Cardiac muscle cell (in vitro differentiated cells and primary cell): Measurements from ENCODE around the gene CX3CR1. TPM values are rescaled to one million over a fixed set of nuclear protein-coding genes. Genes with fewer than 3 reads are reported as not detected.

Experiments used
- DNase-seq, 2 donors: peaks; one replicate each; pipeline versions ENCODE4 v3.0.0 to v3.0.0-alpha.2; 2010 to 2017; ENCODE audit warnings: low read depth in 1 of 2, low spot score in 1 of 2
- H3K27ac ChIP-seq: fragments of 200-600 bp; sonication (generic); 2 replicates; pipeline ENCODE4 v1.5.1; 2016
- H3K27me3 ChIP-seq: fragments of 200-600 bp; sonication (generic); 2 replicates; pipeline ENCODE4 v1.6.0; 2016; ENCODE audit warnings: control low read depth
- H3K36me3 ChIP-seq: fragments of 200-600 bp; sonication (generic); 2 replicates; pipeline ENCODE4 v1.5.1; 2016; ENCODE audit warnings: control low read depth
- H3K4me1 ChIP-seq: fragments of 200-600 bp; sonication (generic); 2 replicates; pipeline ENCODE4 v1.8.1; 2017; ENCODE audit warnings: low read depth, mild to moderate bottlenecking, mixed run types
- H3K4me3 ChIP-seq: fragments of 200-600 bp; sonication (generic); 2 replicates; pipeline ENCODE4 v1.5.1; 2016; ENCODE audit warnings: mild to moderate bottlenecking
- H3K9me3 ChIP-seq: fragments of 200-600 bp; sonication (generic); 2 replicates; pipeline ENCODE4 v1.5.1; 2017; ENCODE audit warnings: low read depth, mild to moderate bottlenecking, control low read depth
- polyA plus RNA-seq: library from polyadenylated mRNA; unstranded; fragments of >200 nt; fragmentation: Nextera tagmentation; extraction: Ambion mirVana; gene quantifications from 2 replicates; pipeline ENCODE4 v1.2.1, GENCODE V29; 2016
- total RNA-seq: library from RNA; depleted of rRNA; stranded (reverse); fragments of >200 nt; gene quantifications from 2 replicates; pipeline ENCODE4 v1.2.3, GENCODE V29; 2016
- TF ChIP-seq, protein P1 (sequence below): IDR thresholded peaks from 2 replicates; pipeline ENCODE4 v1.5.1; 2012; ENCODE audit warnings: low read depth, mild to moderate bottlenecking, low read length

Gene CX3CR1
- total and polyA plus RNA-seq, 2 experiments from 2014 or later = 0.48 to 2.6 TPM

DNA sequence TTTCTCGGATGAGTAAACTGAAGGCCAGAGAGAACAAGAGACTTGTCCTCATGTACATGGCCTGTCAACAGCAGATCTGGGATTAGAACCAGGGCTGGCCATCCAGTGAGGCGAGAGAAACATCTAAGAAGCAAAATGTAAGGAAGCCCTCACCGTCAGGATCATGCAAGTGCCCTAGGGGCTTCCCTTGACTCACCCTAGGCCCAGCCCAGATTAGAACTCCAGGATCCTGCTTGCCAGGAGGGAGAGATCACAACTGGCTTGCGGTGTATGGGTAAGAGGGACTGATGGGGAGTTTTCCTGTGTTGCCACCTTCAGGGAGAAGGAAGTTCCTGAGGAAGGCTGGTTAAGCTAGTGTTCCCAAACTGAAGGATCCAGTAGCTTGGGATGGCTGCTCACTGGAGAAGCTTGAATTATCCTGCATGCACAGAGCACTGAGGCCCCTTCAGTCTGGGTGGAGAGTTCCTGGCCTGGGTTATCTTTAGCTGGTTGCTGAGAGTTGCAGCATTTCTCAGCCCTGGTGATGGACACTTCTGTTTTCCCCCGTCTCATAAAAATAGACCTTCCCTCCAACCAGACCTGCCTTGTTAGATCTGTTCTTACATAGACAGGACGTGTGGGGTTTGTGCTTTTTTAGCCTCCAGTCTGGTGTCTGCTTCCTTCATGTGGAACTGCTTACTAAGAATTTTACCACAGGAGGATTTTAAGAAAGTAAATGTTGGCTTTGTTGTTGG lies 59.3 kb downstream of the CX3CR1 start:
- DNase-seq = peak in 1 of 2 donors; percentile 77
- H3K27me3 ChIP-seq = no peaks in the 10 kb centered on the region
- H3K36me3 ChIP-seq = no peaks in the 10 kb centered on the region
- H3K9me3 ChIP-seq = no peaks in the 10 kb centered on the region
- H3K27ac ChIP-seq = peak overlapping the region; percentile 92
- H3K4me1 ChIP-seq = peaks cover 48% of the 10 kb centered on the region
- TF ChIP-seq, protein P1, sequence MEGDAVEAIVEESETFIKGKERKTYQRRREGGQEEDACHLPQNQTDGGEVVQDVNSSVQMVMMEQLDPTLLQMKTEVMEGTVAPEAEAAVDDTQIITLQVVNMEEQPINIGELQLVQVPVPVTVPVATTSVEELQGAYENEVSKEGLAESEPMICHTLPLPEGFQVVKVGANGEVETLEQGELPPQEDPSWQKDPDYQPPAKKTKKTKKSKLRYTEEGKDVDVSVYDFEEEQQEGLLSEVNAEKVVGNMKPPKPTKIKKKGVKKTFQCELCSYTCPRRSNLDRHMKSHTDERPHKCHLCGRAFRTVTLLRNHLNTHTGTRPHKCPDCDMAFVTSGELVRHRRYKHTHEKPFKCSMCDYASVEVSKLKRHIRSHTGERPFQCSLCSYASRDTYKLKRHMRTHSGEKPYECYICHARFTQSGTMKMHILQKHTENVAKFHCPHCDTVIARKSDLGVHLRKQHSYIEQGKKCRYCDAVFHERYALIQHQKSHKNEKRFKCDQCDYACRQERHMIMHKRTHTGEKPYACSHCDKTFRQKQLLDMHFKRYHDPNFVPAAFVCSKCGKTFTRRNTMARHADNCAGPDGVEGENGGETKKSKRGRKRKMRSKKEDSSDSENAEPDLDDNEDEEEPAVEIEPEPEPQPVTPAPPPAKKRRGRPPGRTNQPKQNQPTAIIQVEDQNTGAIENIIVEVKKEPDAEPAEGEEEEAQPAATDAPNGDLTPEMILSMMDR = no peak
- no peak overlapping the region for H3K4me3 ChIP-seq

- H3K27me3 ChIP-seq = no peaks in the 10 kb centered on the region
- TF ChIP-seq, protein P1 = no peak
- no peaks in the 10 kb centered on the region for H3K36me3 ChIP-seq
- H3K4me1 ChIP-seq = peaks cover 48% of the 10 kb centered on the region
- peak overlapping the region; percentile 92 for H3K27ac ChIP-seq
- no peak for DNase-seq
- H3K9me3 ChIP-seq = no peaks in the 10 kb centered on the region
- no peak overlapping the region for H3K4me3 ChIP-seq
Measured at GRCh38 chr3:39219702-39220101, 60.1 kb downstream of the CX3CR1 start.

DNA sequence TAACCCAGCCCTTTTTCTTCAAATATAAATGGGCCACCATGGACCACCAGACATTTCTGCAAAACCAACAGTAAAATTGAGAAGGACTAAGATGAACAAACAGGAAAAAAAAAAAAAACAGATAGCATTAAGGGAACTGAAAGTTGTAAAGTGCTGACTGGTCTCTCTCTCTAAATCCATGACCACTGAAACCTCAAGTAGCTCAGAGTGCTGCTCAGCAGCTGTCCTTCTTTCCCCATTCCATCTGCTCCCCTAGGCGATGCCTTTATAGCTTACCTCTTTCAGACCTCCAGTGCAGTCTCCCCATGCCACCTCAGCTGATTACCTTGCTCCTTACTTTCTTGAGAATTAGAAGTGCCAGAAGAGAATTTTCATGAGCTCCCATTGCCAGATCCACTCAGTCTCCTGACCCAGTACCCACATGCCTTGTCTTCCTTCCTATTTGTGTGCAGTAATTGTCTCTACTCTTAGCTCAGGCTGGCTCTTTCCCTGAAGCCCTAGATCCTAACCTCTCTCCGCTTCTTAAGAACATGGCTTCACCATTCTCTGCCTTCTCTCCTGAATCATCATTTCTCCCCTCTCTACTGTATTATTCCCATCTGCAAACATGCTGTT lies 63.6 kb downstream of the CX3CR1 start:
- no peak overlapping the region for H3K4me3 ChIP-seq
- H3K27me3 ChIP-seq = no peaks in the 10 kb centered on the region
- H3K36me3 ChIP-seq = no peaks in the 10 kb centered on the region
- no peak for DNase-seq
- peaks cover 28% of the 10 kb centered on the region for H3K4me1 ChIP-seq
- no peaks in the 10 kb centered on the region for H3K9me3 ChIP-seq
- TF ChIP-seq, protein P1 = no peak
- H3K27ac ChIP-seq = no peak overlapping the region

DNA sequence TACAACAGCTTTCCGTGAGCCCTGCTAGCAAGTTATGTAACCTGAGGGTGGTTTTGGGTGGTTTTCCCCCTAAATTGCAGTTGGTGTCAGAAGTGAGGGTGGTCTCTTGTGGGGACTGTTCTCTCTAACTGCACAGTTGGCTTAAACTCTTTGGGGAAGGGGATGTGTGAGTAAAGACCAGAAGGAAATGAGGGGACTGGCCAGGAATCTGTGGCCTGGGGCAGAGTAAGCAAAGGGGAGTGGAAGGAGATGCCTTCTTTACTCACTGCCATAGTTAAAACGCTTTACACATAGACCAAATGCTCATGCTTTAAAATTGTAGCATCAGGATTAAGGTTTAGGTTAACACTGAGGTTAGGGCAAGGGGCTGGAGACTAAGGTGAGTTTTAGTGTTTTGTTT lies 66.2 kb downstream of the CX3CR1 start:
- DNase-seq = no peak
- Histone ChIP-seq H3K27ac (peak overlapping the region; percentile 22), H3K36me3 (no peaks in the 10 kb centered on the region), H3K4me1 (peaks cover 12% of the 10 kb centered on the region), H3K27me3 (no peaks in the 10 kb centered on the region), H3K4me3 (no peak overlapping the region), H3K9me3 (no peaks in the 10 kb centered on the region)
- TF ChIP-seq, protein P1 = no peak

Other genes starting within 250 kb of the CX3CR1 start
- gene SCN11A, start 228.1 kb downstream of the CX3CR1 start, total RNA-seq = 0.28 and 0.60 TPM in 2 replicates
- gene SCN11A, start 228.1 kb downstream of the CX3CR1 start, polyA plus RNA-seq = 0.47 and 0.51 TPM in 2 replicates
- 25.9 and 31.5 TPM in 2 replicates for gene WDR48, start 228.0 kb downstream of the CX3CR1 start, total RNA-seq
- 43.2 and 56.4 TPM in 2 replicates for gene WDR48, start 228.0 kb downstream of the CX3CR1 start, polyA plus RNA-seq
- gene GORASP1, start 172.4 kb downstream of the CX3CR1 start, total RNA-seq = 128 and 135 TPM in 2 replicates
- gene GORASP1, start 172.4 kb downstream of the CX3CR1 start, polyA plus RNA-seq = 69.3 and 70.3 TPM in 2 replicates
- 2.7 and 3.1 TPM in 2 replicates for gene TTC21A, start 172.4 kb downstream of the CX3CR1 start, total RNA-seq
- gene TTC21A, start 172.4 kb downstream of the CX3CR1 start, polyA plus RNA-seq = 2.9 and 4.2 TPM in 2 replicates
- 11.0 and 13.6 TPM in 2 replicates for gene CSRNP1, start 126.4 kb downstream of the CX3CR1 start, total RNA-seq
- gene CSRNP1, start 126.4 kb downstream of the CX3CR1 start, polyA plus RNA-seq = 9.6 and 11.7 TPM in 2 replicates
- gene XIRP1, start 87.4 kb downstream of the CX3CR1 start, total RNA-seq = 195 and 315 TPM in 2 replicates
- 136 and 199 TPM in 2 replicates for gene XIRP1, start 87.4 kb downstream of the CX3CR1 start, polyA plus RNA-seq
- not detected in 2 replicates for gene CCR8, start 49.7 kb upstream of the CX3CR1 start, total RNA-seq
- not detected in 2 replicates for gene CCR8, start 49.7 kb upstream of the CX3CR1 start, polyA plus RNA-seq
- 29.6 and 31.0 TPM in 2 replicates for gene SLC25A38, start 103.3 kb upstream of the CX3CR1 start, total RNA-seq
- gene SLC25A38, start 103.3 kb upstream of the CX3CR1 start, polyA plus RNA-seq = 21.3 and 29.1 TPM in 2 replicates
- 1,073 and 1,090 TPM in 2 replicates for gene RPSA, start 126.7 kb upstream of the CX3CR1 start, total RNA-seq
- 329 and 344 TPM in 2 replicates for gene RPSA, start 126.7 kb upstream of the CX3CR1 start, polyA plus RNA-seq
- not detected in 2 replicates for gene MOBP, start 187.6 kb upstream of the CX3CR1 start, total RNA-seq
- not detected in 2 replicates for gene MOBP, start 187.6 kb upstream of the CX3CR1 start, polyA plus RNA-seq